ENCODE data around the gene SLC22A14. TPM values are rescaled to one million over a fixed set of nuclear protein-coding genes. Genes with fewer than 3 reads are reported as not detected.

The SLC22A14 gene
- total RNA-seq, 4 donors from 2014 or later: 0.23 TPM; not detected in 3

DNA sequence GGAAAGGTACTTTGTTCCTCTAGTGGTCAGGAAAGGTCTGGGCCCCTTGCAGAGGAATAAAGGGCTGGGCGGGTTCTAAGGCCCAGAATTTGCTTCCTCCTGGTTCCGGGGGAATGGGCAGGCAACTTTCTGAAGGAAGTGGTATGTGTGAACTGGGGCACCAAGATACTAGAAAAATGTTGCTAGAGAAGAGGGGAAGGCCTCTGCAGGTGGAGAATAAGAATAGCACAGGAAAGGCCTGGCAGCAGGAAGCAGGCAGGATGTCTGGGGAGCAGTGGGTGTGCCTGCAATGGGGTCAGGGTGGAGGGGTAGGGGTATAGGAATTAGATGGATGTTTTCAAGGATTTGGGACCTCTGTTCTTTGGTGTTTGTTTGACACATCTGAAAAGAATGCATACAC is 14.4 kb upstream of the SLC22A14 start:
- Histone ChIP-seq H3K27me3 (no peaks in the 10 kb centered on the region), H3K9me3 (no peaks in the 10 kb centered on the region), H3K4me1 (peaks cover 0 to 10% (median 0%) of the 10 kb centered on the region in 4 donors), H3K36me3 (peaks cover 0 to 8% (median 3%) of the 10 kb centered on the region in 4 donors), H3K27ac (replicated peaks in 1 of 4) (no peak overlapping the region), H3K4me3 (no peak overlapping the region)
- WGBS: 79% methylated on average over 2 of the region's 2 CpGs
- TF ChIP-seq POLR2AphosphoS5 (IDR thresholded peaks at IDR 0.05) (no peak), POLR2A (IDR thresholded peaks at IDR 0.05; ENCODE audit: low read depth) (no peak), EP300 (IDR thresholded peaks at IDR 0.05) (no peak)
- TF ChIP-seq, protein P1, sequence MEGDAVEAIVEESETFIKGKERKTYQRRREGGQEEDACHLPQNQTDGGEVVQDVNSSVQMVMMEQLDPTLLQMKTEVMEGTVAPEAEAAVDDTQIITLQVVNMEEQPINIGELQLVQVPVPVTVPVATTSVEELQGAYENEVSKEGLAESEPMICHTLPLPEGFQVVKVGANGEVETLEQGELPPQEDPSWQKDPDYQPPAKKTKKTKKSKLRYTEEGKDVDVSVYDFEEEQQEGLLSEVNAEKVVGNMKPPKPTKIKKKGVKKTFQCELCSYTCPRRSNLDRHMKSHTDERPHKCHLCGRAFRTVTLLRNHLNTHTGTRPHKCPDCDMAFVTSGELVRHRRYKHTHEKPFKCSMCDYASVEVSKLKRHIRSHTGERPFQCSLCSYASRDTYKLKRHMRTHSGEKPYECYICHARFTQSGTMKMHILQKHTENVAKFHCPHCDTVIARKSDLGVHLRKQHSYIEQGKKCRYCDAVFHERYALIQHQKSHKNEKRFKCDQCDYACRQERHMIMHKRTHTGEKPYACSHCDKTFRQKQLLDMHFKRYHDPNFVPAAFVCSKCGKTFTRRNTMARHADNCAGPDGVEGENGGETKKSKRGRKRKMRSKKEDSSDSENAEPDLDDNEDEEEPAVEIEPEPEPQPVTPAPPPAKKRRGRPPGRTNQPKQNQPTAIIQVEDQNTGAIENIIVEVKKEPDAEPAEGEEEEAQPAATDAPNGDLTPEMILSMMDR (IDR thresholded peaks at IDR 0.05): no peak
- peak; percentile 10 for DNase-seq (ENCODE audit: extremely low spot score)
- intact Hi-C loops (cut with DNase I): no loop called here

DNA sequence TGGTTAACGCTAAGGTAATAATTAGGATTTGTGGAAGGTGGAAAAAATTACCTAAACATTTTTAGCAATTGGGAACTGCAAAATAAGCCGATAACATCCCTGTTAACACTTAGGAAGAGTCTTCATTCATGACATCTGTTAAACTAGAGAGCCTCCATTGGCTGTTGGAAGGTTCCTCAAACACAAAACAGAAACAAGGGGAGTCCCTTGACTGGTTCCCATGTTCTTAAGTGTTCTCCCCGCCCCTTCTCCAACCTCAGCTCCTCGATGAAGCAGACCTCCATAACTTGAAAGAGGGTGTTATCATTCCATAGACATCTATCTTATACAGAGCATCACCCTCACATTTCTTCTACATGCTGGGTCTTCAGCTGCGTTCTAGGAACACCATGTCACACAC is 14.0 kb upstream of the SLC22A14 start:
- intact Hi-C loops (cut with DNase I): no loop called here
- WGBS: 70% methylated on average over 5 of the region's 5 CpGs
- TF ChIP-seq POLR2A (IDR thresholded peaks at IDR 0.05; ENCODE audit: low read depth) (no peak), POLR2AphosphoS5 (IDR thresholded peaks at IDR 0.05) (no peak), EP300 (IDR thresholded peaks at IDR 0.05) (no peak)
- TF ChIP-seq, protein P1 (IDR thresholded peaks at IDR 0.05): no peak

DNA sequence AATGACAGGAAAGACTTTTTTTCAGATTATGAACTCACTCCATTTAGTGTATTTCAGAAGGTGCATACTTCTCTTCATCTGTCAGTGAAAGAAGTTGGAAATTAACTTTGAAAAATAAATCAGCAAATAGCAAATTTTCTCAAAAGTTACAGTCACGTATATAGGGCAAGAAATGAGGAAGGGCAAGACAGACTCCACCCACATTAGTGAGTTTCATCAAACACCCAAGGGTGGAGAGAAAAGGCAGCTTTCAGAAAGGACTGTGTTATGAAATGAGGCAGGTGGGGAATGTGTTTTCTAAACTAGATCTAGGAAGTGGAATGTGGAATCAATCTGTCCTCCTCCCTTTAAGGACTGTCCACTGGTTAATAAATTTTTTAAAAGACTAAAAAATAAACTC is 13.6 kb upstream of the SLC22A14 start:
- Histone ChIP-seq H3K4me1 (peaks cover 0 to 10% (median 0%) of the 10 kb centered on the region in 4 donors), H3K4me3 (no peak overlapping the region), H3K27me3 (no peaks in the 10 kb centered on the region), H3K27ac (replicated peaks in 1 of 4) (no peak overlapping the region), H3K9me3 (no peaks in the 10 kb centered on the region), H3K36me3 (peaks cover 0 to 8% (median 4%) of the 10 kb centered on the region in 4 donors)
- TF ChIP-seq POLR2AphosphoS5 (IDR thresholded peaks at IDR 0.05): no peak
- intact Hi-C loops (cut with DNase I): no loop called here
- 54% methylated on average over 1 of the region's 1 CpG for WGBS
- peak; percentile 7 for DNase-seq (ENCODE audit: extremely low spot score)

More for the DNA sequence above, 14.0 kb upstream of the SLC22A14 start:
- Histone ChIP-seq H3K4me1 (peaks cover 0 to 10% (median 0%) of the 10 kb centered on the region in 4 donors), H3K4me3 (no peak overlapping the region), H3K27me3 (no peaks in the 10 kb centered on the region), H3K27ac (replicated peaks in 1 of 4) (no peak overlapping the region), H3K9me3 (no peaks in the 10 kb centered on the region), H3K36me3 (peaks cover 0 to 8% (median 4%) of the 10 kb centered on the region in 4 donors)
- DNase-seq (ENCODE audit: extremely low spot score): peak; percentile 37

DNA sequence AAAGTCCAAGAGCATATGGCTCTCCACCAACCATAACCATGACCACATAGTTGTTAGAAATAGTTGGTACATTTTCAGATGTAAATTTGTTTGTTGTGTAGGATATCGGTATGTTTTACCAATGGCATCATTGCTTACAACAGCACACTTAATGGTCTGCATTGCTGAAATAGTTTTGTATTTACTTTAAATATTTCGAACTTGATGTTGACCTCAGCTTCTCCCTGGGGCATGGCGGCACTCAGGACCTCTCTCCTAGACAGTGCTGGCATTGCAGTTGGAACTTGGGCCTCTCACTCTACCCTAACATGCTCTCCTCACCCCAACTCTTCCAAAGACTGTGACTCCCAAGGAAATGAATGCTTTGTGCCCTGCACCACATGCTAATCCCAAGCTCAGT is 11.5 kb upstream of the SLC22A14 start:
- intact Hi-C loops (cut with DNase I): no loop called here
- no peak for TF ChIP-seq POLR2AphosphoS5 (IDR thresholded peaks at IDR 0.05)
- no peak for TF ChIP-seq POLR2A (IDR thresholded peaks at IDR 0.05; ENCODE audit: low read depth)
- TF ChIP-seq EP300 (IDR thresholded peaks at IDR 0.05): no peak
- TF ChIP-seq, protein P1 (IDR thresholded peaks at IDR 0.05): no peak
- H3K36me3 ChIP-seq: peaks cover 0 to 18% (median 10%) of the 10 kb centered on the region in 4 donors
- H3K4me1 ChIP-seq: no peaks in the 10 kb centered on the region
- no peaks in the 10 kb centered on the region for H3K27me3 ChIP-seq
- 92% methylated on average over 3 of the region's 3 CpGs for WGBS
- H3K4me3 ChIP-seq: no peak overlapping the region
- H3K27ac ChIP-seq (replicated peaks in 1 of 4): no peak overlapping the region
- peak; percentile 31 for DNase-seq (ENCODE audit: extremely low spot score)
- H3K9me3 ChIP-seq: no peaks in the 10 kb centered on the region

DNA sequence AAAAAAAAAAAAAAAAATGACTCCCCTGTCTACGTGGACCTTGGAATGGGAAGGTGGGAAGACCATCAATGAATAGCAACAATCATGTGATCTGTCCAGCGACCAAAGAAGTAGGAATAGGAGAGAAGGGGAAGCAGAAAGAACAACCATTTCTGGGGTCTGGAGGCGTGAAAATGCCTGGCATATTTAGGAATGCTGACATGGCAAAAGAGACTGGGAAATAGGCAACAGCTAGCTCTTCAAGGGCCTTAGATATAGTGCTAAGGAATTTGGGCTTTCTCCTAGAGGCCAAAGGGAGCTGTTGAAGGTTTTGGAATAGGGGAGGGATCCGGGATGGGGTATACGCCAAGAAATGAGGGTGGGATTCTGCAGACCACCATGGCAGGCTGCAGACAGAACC is 10.5 kb upstream of the SLC22A14 start:
- TF ChIP-seq POLR2AphosphoS5 (IDR thresholded peaks at IDR 0.05) (no peak), POLR2A (IDR thresholded peaks at IDR 0.05; ENCODE audit: low read depth) (no peak), EP300 (IDR thresholded peaks at IDR 0.05) (no peak)
- TF ChIP-seq, protein P1 (IDR thresholded peaks at IDR 0.05): no peak

More for the DNA sequence above, 10.5 kb upstream of the SLC22A14 start:
- no peaks in the 10 kb centered on the region for H3K9me3 ChIP-seq
- no peaks in the 10 kb centered on the region for H3K4me1 ChIP-seq
- H3K4me3 ChIP-seq: no peak overlapping the region
- H3K27ac ChIP-seq (replicated peaks in 1 of 4): no peak overlapping the region
- no peaks in the 10 kb centered on the region for H3K27me3 ChIP-seq
- 90% methylated on average over 5 of the region's 5 CpGs for WGBS
- intact Hi-C loops (cut with DNase I): no loop called here
- peak; percentile 10 for DNase-seq (ENCODE audit: extremely low spot score)
- peaks cover 0 to 22% (median 10%) of the 10 kb centered on the region in 4 donors for H3K36me3 ChIP-seq
